AG04450 (cell line): ENCODE data around the gene ONECUT3. TPM values are rescaled to one million over a fixed set of nuclear protein-coding genes. Genes with fewer than 3 reads are reported as not detected.

Experiments
- CTCF ChIA-PET: fragments of 300-600, 350-600 bp; formaldehyde crosslinking; extraction: SDS; loops from one replicate; lab custom pipeline; 2022; ENCODE audit warnings: antibody characterized with exemption, inconsistent platforms; lab: Charles Lee
- POLR2A ChIA-PET: fragments of 350-600 bp; formaldehyde crosslinking; extraction: SDS; loops from one replicate; lab custom pipeline; 2021; ENCODE audit warnings: antibody characterized with exemption, inconsistent platforms; lab: Yijun Ruan, JAX
- DNase-seq: peaks from one replicate; pipeline ENCODE4 v3.0.0-alpha.2; 2011; ENCODE audit warnings: low read depth, low spot score
- H3K27ac ChIP-seq: one replicate; pipeline ENCODE4 v1.5.1; 2012; ENCODE audit warnings: low read depth, low read length, control low read depth
- H3K27me3 ChIP-seq: one replicate; pipeline ENCODE4 v1.6.0; 2012; ENCODE audit warnings: low read length; ENCODE audit not compliant: control insufficient read depth, insufficient read depth
- H3K4me3 ChIP-seq: 2 replicates; pipeline ENCODE4 v1.5.1; 2011; ENCODE audit warnings: mild to moderate bottlenecking, low read depth, low read length, control low read depth
- H3K9me3 ChIP-seq: 2 replicates; pipeline ENCODE4 v1.5.1; 2012; ENCODE audit warnings: low read length; ENCODE audit not compliant: control insufficient read depth, insufficient read depth
- CTCF ChIP-seq: IDR thresholded peaks from 2 replicates; pipeline ENCODE4 v1.5.1; 2011; ENCODE audit warnings: low read depth, low read length, control low read depth, inconsistent platforms
- polyA plus RNA-seq: library from polyadenylated mRNA; depleted of rRNA; stranded (reverse); fragments of >200 nt; gene quantifications from 2 replicates; pipeline ENCODE4 v1.2.3, GENCODE V29; 2011

ONECUT3 gene
- polyA plus RNA-seq, 1 experiment, result not detected

GRCh38 chr19:1810439-1811160 lies 57.3 kb downstream of the ONECUT3 start:
- TF ChIP-seq CTCF, result no peak
- Histone ChIP-seq H3K27ac (no peak overlapping the region), H3K9me3 (no peaks in the 10 kb centered on the region; the same call in 1 of the 2 replicates), H3K27me3 (no peaks in the 10 kb centered on the region), H3K4me3 (no peak overlapping the region)
- ChIA-PET POLR2A (no interaction called here), CTCF (interaction anchor here (0.8 to 1.9 kb wide), 3 partner anchors 28 to 362 kb away, joined by 3 to 11 read pairs (median 6); no protein-coding TSS in a partner anchor)
- no peak for DNase-seq

GRCh38 chr19:1811472-1811894 lies 58.2 kb downstream of the ONECUT3 start:
- no peaks in the 10 kb centered on the region for H3K27me3 ChIP-seq
- no peak overlapping the region for H3K27ac ChIP-seq
- H3K9me3 ChIP-seq, result no peaks in the 10 kb centered on the region; the same call in 1 of the 2 replicates
- DNase-seq, result no peak
- no peak for TF ChIP-seq CTCF
- H3K4me3 ChIP-seq, result peak overlapping the region; percentile 73
- ChIA-PET POLR2A (no interaction called here), CTCF (interaction anchor here (0.7 to 1.9 kb wide), 3 partner anchors 12 to 266 kb away, joined by 3 to 11 read pairs (median 3); no protein-coding TSS in a partner anchor)

- H3K27ac ChIP-seq, result peak within 1 kb of the TSS; percentile 65
Observed at GRCh38 chr19:1811942-1812425, 58.7 kb downstream of the ONECUT3 start, which contains the start of gene ATP8B3. TSS of gene ATP8B3 (minus strand) at chr19:1812276. CDS start at chr19:1811736, 540 bp downstream.

GRCh38 chr19:1812426-1813191 lies 59.3 kb downstream of the ONECUT3 start:
- peak; percentile 65 for TF ChIP-seq CTCF

More at GRCh38 chr19:1811942-1812425, 58.7 kb downstream of the ONECUT3 start, which contains the start of gene ATP8B3:
- ChIA-PET CTCF (interaction anchor here (1.9 kb wide), 1 partner anchor 27 kb away, joined by 11 read pairs; no protein-coding TSS in a partner anchor), POLR2A (no interaction called here)
- Histone ChIP-seq H3K27me3 (no peaks in the 10 kb centered on the region), H3K4me3 (peak within 1 kb of the TSS; percentile 73), H3K9me3 (no peaks in the 10 kb centered on the region; the same call in 1 of the 2 replicates)
- no peak for DNase-seq
- TF ChIP-seq CTCF, result peak; percentile 34; the same call in 1 of the 2 replicates

More at GRCh38 chr19:1812426-1813191, 59.3 kb downstream of the ONECUT3 start:
- peak; percentile 82 for DNase-seq
- ChIA-PET POLR2A (no interaction called here), CTCF (no interaction called here)
- H3K4me3 ChIP-seq, result peak overlapping the region; percentile 73
- H3K27me3 ChIP-seq, result no peaks in the 10 kb centered on the region
- peak overlapping the region; percentile 65 for H3K27ac ChIP-seq
- H3K9me3 ChIP-seq, result no peaks in the 10 kb centered on the region; the same call in 1 of the 2 replicates
